Measurements from ENCODE around the gene LMAN2L.

DNA sequence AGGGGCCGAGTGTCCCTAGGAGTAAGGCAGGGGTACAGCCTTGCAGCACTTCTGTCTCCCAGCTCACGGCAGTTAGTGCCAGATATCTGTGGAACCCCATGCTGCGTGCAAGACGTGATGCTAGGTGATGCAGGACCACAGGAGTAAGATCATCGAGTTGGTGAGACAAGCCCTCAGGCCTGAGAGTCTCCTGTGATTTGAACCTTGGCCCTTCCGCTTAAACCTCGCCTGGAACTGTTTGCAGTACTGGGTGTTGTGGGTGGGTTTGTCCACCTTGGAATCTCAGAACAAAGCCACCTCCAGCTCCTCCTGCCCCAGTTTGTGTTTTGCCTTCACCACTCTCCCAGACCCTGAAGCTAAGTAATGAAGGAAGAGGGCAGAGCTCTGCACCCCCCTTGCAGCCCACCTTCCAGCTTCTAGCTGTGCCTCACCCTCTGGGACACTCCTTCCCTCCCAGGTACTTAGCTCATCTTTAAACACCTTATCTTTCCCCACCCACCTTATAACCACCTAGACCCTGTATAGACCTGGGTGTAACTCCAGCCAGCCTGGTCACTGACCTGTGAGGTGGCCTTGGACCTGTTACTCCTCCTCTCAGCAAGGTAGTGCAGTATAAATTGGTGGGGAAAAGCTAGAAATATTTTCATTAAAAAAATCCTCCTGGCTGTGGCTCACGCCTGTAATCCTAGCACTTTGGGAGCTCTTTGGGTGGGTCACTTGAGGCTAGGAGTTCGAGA, 27.4 kb upstream of the LMAN2L start:
- no peak for TF ChIP-seq EZH2 (IDR thresholded peaks at IDR 0.05)
- no peak for TF ChIP-seq POLR2AphosphoS5 (IDR thresholded peaks at IDR 0.05; ENCODE audit: borderline replicate concordance, low read depth, low read length)

All from SK-N-MC (cell line).